Chondrocyte (in vitro differentiated cells): ENCODE measurements around the gene POU2F2. TPM values are rescaled to one million over a fixed set of nuclear protein-coding genes. Genes with fewer than 3 reads are reported as not detected.

Experiments
- DNase-seq: peaks from one replicate; pipeline ENCODE4 v3.0.0; 2021; ENCODE audit warnings: mixed read lengths, low spot score
- H3K27ac Mint-ChIP-seq: one replicate; pipeline ENCODE4 v1.8.0; 2021; ENCODE audit warnings: mild to moderate bottlenecking, moderate library complexity, mixed read lengths; ENCODE audit not compliant: unreplicated experiment
- H3K27me3 Mint-ChIP-seq: 2 replicates; pipeline ENCODE4 v1.8.0; 2021; ENCODE audit warnings: low read depth, mixed read lengths
- H3K36me3 Mint-ChIP-seq: 2 replicates; pipeline ENCODE4 v1.8.0; 2021; ENCODE audit warnings: low read depth, mixed read lengths
- H3K4me1 Mint-ChIP-seq: 2 replicates; pipeline ENCODE4 v1.8.0; 2021; ENCODE audit warnings: low read depth, mild to moderate bottlenecking, mixed read lengths
- H3K4me3 Mint-ChIP-seq: one replicate; pipeline ENCODE4 v1.8.0; 2021; ENCODE audit warnings: mild to moderate bottlenecking, moderate library complexity, mixed read lengths; ENCODE audit not compliant: unreplicated experiment
- H3K9me3 Mint-ChIP-seq: 2 replicates; pipeline ENCODE4 v1.8.0; 2021; ENCODE audit warnings: low read depth, mixed read lengths
- CTCF ChIP-seq: fragments of 200-600 bp; sonication (generic); IDR thresholded peaks from 2 replicates; pipeline ENCODE4 v1.5.0; 2021; ENCODE audit warnings: antibody characterized with exemption, mild to moderate bottlenecking, moderate library complexity
- total RNA-seq: library from RNA; stranded (reverse); gene quantifications from 3 replicates; pipeline ENCODE4 v1.2.1, GENCODE V29; 2021

POU2F2 gene
- total RNA-seq, 1 donor from 2014 or later, result 1.5 TPM

DNA sequence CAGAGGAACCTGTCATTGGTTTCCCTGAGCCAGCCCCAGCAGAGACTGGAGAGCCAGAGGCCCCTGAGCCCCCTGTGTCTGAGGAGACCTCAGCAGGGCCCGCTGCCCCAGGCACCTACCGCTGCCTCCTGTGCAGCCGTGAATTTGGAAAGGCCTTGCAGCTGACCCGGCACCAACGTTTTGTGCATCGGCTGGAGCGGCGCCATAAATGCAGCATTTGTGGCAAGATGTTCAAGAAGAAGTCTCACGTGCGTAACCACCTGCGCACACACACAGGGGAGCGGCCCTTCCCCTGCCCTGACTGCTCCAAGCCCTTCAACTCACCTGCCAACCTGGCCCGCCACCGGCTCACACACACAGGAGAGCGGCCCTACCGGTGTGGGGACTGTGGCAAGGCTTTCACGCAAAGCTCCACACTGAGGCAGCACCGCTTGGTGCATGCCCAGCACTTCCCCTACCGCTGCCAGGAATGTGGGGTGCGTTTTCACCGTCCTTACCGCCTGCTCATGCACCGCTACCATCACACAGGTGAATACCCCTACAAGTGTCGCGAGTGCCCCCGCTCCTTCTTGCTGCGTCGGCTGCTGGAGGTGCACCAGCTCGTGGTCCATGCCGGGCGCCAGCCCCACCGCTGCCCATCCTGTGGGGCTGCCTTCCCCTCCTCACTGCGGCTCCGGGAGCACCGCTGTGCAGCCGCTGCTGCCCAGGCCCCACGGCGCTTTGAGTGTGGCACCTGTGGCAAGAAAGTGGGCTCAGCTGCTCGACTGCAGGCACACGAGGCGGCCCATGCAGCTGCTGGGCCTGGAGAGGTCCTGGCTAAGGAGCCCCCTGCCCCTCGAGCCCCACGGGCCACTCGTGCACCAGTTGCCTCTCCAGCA, 52.1 kb downstream of the POU2F2 start:
- H3K36me3 Mint-ChIP-seq, result peaks cover 16% of the 10 kb centered on the region
- no peaks in the 10 kb centered on the region for H3K27me3 Mint-ChIP-seq
- H3K27ac Mint-ChIP-seq, result no peak overlapping the region
- no peak for TF ChIP-seq CTCF
- H3K4me1 Mint-ChIP-seq, result peaks cover 44% of the 10 kb centered on the region
- no peak for DNase-seq
- H3K9me3 Mint-ChIP-seq, result no peaks in the 10 kb centered on the region
- H3K4me3 Mint-ChIP-seq, result no peak overlapping the region

GRCh38 chr19:42079276-42079669, 53.0 kb downstream of the POU2F2 start:
- Mint-ChIP-seq H3K27me3 (no peaks in the 10 kb centered on the region), H3K9me3 (no peaks in the 10 kb centered on the region), H3K27ac (no peak overlapping the region), H3K36me3 (peaks cover 16% of the 10 kb centered on the region), H3K4me3 (no peak overlapping the region), H3K4me1 (peaks cover 51% of the 10 kb centered on the region)
- no peak for DNase-seq
- TF ChIP-seq CTCF, result no peak

DNA sequence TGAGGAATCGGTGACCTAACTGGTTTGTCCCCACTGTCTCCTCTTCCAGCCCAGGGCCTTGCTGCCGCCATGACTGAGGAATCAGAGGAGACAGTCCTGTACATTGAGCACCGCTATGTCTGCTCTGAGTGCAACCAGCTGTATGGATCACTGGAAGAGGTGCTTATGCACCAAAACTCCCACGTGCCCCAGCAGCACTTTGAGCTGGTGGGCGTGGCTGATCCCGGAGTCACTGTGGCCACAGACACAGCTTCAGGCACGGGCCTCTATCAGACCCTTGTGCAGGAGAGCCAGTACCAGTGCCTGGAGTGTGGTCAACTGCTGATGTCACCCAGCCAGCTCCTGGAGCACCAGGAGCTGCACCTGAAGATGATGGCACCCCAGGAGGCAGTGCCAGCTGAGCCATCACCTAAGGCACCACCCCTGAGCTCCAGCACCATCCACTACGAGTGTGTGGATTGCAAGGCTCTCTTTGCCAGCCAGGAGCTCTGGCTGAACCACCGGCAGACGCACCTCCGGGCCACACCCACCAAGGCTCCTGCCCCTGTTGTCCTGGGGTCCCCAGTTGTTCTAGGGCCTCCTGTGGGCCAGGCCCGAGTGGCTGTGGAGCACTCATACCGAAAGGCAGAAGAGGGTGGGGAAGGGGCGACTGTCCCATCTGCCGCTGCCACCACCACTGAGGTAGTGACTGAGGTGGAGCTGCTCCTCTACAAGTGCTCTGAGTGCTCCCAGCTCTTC, 53.5 kb downstream of the POU2F2 start:
- DNase-seq, result no peak
- Mint-ChIP-seq H3K36me3 (peaks cover 13% of the 10 kb centered on the region), H3K9me3 (no peaks in the 10 kb centered on the region), H3K4me3 (no peak overlapping the region), H3K4me1 (peaks cover 51% of the 10 kb centered on the region), H3K27ac (no peak overlapping the region), H3K27me3 (no peaks in the 10 kb centered on the region)
- TF ChIP-seq CTCF, result no peak

DNA sequence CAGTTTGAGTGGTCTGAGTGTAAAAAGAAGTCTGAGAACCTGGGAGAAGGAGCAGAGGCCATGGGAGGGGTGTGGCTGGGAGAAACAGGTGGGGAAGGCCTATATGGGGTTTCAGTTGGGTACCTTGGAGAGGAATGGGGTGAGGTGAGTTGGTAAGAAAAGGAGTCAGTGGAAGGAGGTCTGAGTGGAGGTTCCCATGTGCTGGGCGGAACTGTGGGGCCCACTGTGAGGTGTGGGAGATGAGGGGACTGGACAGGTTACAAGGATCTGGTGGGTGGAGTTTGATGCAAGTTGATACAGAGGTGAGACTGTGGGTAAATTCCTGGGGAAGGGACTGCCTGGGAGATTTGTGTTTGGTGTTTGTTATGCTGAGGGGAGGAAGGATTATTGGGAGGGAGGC, 54.2 kb downstream of the POU2F2 start:
- H3K27ac Mint-ChIP-seq, result peak overlapping the region; percentile 60
- DNase-seq, result no peak
- H3K27me3 Mint-ChIP-seq, result no peaks in the 10 kb centered on the region
- H3K4me1 Mint-ChIP-seq, result peaks cover 51% of the 10 kb centered on the region
- no peaks in the 10 kb centered on the region for H3K9me3 Mint-ChIP-seq
- no peak for TF ChIP-seq CTCF
- H3K36me3 Mint-ChIP-seq, result peaks cover 13% of the 10 kb centered on the region
- peak overlapping the region; percentile 96 for H3K4me3 Mint-ChIP-seq

GRCh38 chr19:42076380-42076944, 55.8 kb downstream of the POU2F2 start:
- Mint-ChIP-seq H3K36me3 (peaks cover 12% of the 10 kb centered on the region), H3K27me3 (no peaks in the 10 kb centered on the region), H3K4me1 (peaks cover 47% of the 10 kb centered on the region), H3K9me3 (no peaks in the 10 kb centered on the region), H3K27ac (peak overlapping the region; percentile 79), H3K4me3 (peak overlapping the region; percentile 96)
- no peak for DNase-seq
- TF ChIP-seq CTCF, result no peak
